Measurements from ENCODE around the gene TMEM178A. TPM values are rescaled to one million over a fixed set of nuclear protein-coding genes. Genes with fewer than 3 reads are reported as not detected.

Gene TMEM178A
- polyA plus RNA-seq, 4 donors, result 70.6 to 121 (median 85.6) TPM

- no peak for DNase-seq (ENCODE audit: low read depth in 4 of 4, low spot score in 2 of 4)
Measured at GRCh38 chr2:39736640-39737039, 70.9 kb downstream of the TMEM178A start.

GRCh38 chr2:39737661-39738060, 71.9 kb downstream of the TMEM178A start:
- no peak for DNase-seq (ENCODE audit: low read depth in 4 of 4, low spot score in 2 of 4)

GRCh38 chr2:39738936-39739335, 73.2 kb downstream of the TMEM178A start:
- DNase-seq (ENCODE audit: low read depth in 4 of 4, low spot score in 2 of 4), result no peak

- no peak for DNase-seq (ENCODE audit: low read depth in 4 of 4, low spot score in 2 of 4)
Measured at GRCh38 chr2:39739386-39739785, 73.7 kb downstream of the TMEM178A start.

- DNase-seq (ENCODE audit: low read depth in 4 of 4, low spot score in 2 of 4), result no peak
Measured at GRCh38 chr2:39741871-39742270, 76.2 kb downstream of the TMEM178A start.

GRCh38 chr2:39743269-39743776, 77.6 kb downstream of the TMEM178A start:
- no peak for DNase-seq (ENCODE audit: low read depth in 4 of 4, low spot score in 2 of 4)

- no peak for DNase-seq (ENCODE audit: low read depth in 4 of 4, low spot score in 2 of 4)
Measured at GRCh38 chr2:39755466-39755865, 89.7 kb downstream of the TMEM178A start.

- no peak for DNase-seq (ENCODE audit: low read depth in 4 of 4, low spot score in 2 of 4)
Measured at GRCh38 chr2:39757156-39757555, 91.4 kb downstream of the TMEM178A start.

- DNase-seq (ENCODE audit: low read depth in 4 of 4, low spot score in 2 of 4), result no peak
Measured at GRCh38 chr2:39762448-39762847, 96.7 kb downstream of the TMEM178A start.

Other genes starting within 250 kb of the TMEM178A start
- gene MAP4K3, start 228.6 kb upstream of the TMEM178A start, polyA plus RNA-seq (ENCODE audit: insufficient read length in 4 of 4), result 10 to 100 TPM; 62.6 to 92.9 (median 75.1) TPM
- 10 to 100 TPM; 18.4 to 27.9 (median 22.9) TPM for gene THUMPD2, start 113.3 kb downstream of the TMEM178A start, polyA plus RNA-seq (ENCODE audit: insufficient read length in 4 of 4)